Hematopoietic multipotent progenitor cell treated with erythropoietin and hydrocortisone succinate and interleukin-3 and kit ligand, for 17 days (in vitro differentiated cells): ENCODE data around the gene SLC8A2.
"Not testable (repeated sequence)": the region's sequence is repeated elsewhere in the genome, so short reads cannot be mapped to it uniquely, and the experiment has no call there.

ENCODE experiments used
- DNase-seq: peaks from one replicate; pipeline ENCODE4 v3.0.0-alpha.2; 2015; ENCODE audit warnings: low spot score

The SLC8A2 gene

DNA sequence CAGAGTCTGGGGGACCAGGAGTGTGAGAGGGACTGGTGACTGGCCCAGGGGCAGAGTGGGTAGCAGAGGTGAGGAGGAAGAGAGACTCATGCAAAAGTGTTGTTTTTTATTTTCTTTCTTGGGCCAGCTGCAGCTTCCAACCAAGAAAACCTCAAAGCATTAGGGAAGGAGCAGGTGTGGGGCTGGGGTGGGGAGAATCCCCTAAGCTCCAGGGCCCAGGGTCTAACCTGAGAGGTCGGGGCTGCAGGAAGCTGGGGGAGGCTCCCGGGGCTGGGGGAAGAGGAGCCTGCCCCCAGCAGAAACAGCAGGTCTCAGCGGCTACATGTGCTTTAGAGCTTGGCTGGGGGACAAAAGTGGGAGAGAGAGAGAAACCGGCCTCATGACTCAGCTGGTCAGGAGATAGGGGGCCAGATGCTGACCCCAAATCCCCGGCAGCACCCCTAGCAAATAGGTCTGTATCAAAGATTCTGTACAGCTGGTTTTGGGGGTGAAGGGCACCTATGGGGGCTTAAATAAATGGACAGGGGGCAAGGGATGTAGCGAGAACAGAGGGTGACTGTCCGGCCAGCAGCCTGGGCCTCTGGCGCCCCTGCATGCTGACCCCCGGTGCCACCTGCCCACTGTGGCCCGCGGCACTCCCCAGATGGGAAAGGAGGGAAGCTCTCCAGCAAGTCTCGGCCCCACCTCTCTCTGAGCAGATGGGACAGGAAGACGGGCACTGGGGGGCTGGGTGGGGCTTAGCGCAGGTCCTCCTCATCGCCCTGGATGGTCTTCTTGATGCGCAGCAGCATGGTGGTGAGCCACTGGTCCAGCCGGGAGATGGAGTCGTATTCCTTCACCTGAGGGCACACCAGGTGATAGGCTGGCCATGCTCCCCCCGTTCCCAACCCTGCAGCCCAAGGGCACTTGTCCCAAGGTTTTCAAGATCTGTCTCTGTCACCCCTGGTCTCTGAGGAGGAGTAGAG, 16.1 kb upstream of the SLC8A2 start:
- no peak for DNase-seq

- no peak for DNase-seq
Observed at GRCh38 chr19:47486900-47487299, 15.2 kb upstream of the SLC8A2 start.

GRCh38 chr19:47486220-47486619, 14.5 kb upstream of the SLC8A2 start:
- not testable (repeated sequence) for DNase-seq

GRCh38 chr19:47485210-47485609, 13.5 kb upstream of the SLC8A2 start:
- DNase-seq = no peak

GRCh38 chr19:47483800-47484690, 12.4 kb upstream of the SLC8A2 start, which contains the start of gene KPTN:
Gene KPTN (minus strand): TSS chr19:47484219. CDS start chr19:47484160, 59 bp downstream.
- peak; percentile 91 for DNase-seq

- no peak for DNase-seq
Observed at GRCh38 chr19:47483200-47483599, 11.5 kb upstream of the SLC8A2 start.

GRCh38 chr19:47481460-47482052, 9.9 kb upstream of the SLC8A2 start:
- no peak for DNase-seq

GRCh38 chr19:47480658-47481057, 9.0 kb upstream of the SLC8A2 start:
- DNase-seq = no peak

GRCh38 chr19:47479701-47480503, 8.2 kb upstream of the SLC8A2 start:
- DNase-seq = no peak

DNA sequence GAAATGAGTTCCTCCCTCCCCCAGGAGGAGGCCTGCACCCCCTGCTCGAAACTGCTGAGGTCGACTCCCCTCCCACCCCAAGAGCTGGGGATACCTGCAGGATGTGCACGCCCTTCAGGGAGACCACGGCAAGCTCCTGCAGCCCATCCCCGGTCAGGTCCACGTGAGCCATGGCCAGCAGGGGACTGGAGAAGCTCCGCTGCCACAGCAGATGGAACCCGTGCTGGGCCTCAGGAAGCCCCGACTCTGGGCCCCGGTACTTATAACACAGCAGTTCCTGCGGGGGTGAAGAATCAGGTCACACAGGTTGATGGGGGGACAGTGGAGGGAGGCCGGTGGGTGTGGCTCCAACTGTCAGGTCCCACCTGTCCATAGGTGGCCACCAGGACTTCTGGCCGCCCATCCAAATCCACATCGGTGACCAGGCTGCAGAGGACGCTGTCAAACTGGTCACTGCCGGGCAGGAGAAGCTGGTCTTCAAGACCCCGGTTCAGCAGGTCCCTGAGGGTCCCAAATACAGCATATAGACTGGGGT, 4.8 kb upstream of the SLC8A2 start:
- no peak for DNase-seq

- DNase-seq = no peak
Observed at GRCh38 chr19:47475465-47475864, 3.8 kb upstream of the SLC8A2 start.

DNA sequence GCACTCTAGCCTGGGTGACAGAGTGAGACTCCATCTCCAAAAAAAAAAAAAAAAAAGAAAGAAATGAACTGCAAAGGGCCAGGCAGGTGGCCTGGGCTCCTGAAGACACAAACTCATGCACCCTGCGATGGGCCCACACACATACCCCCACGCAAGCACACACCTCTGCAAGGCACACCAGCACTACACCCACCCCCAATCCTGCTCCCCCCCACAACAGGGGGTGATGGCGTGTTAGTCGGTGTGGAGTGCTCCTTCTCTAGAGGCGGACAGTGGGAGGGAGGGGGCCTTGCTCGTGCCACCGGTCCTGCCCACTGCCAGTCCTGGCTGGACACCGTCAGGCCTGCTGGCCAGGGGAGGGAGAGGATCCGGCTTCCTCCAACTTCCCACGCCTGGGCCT, 1.6 kb upstream of the SLC8A2 start:
- no peak for DNase-seq

- DNase-seq = no peak
Observed at GRCh38 chr19:47471381-47471732, 336 bp downstream of the SLC8A2 start.

- no peak for DNase-seq
Observed at GRCh38 chr19:47470447-47471195, 1.1 kb downstream of the SLC8A2 start.

DNA sequence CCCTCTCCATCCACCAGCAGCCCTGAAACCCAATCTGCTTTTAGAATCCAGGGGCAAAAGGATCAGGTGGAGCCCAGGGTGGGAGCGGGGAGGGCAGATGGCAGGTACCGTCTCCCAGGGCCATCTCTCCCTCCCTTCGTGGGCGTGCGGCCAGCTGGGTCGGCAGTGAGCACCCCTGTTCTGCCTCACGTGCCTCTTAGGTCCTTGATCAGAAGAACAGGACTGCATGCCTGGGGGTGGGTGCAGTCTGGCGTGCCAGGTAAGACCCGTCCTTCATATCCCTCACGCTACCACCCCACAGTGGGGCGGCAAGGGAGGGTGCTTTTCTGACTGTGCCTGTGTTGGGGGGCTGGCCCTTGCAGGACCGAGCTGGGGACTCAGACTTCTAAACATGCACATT, 2.0 kb downstream of the SLC8A2 start:
- no peak for DNase-seq

- no peak for DNase-seq
Observed at GRCh38 chr19:47469363-47469700, 2.4 kb downstream of the SLC8A2 start.

DNA sequence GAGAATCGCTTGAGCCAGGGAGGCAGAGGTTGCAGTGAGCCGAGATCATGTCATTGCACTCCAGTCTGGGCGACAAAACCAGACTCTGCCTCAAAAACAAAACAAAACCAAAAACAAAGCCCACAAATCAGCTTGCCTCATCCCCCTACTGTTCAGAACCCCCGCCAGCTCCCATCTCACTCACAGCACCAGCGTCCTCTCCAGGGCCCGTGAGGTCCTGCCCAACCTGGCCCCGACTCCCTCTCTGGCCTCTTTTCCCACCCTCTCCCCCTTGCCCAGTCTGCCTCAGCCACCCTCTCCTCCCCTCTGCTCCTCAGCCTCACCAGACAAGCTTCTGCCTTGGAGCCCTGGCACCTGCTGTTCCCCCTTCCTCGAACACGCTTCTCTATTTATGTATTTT, 3.8 kb downstream of the SLC8A2 start:
- DNase-seq = no peak

- DNase-seq = no peak
Observed at GRCh38 chr19:47465957-47466356, 5.7 kb downstream of the SLC8A2 start.

- no peak for DNase-seq
Observed at GRCh38 chr19:47464675-47465419, 6.8 kb downstream of the SLC8A2 start.

GRCh38 chr19:47461876-47462275, 9.8 kb downstream of the SLC8A2 start:
- DNase-seq = no peak
